Activated CD8-positive, alpha-beta memory T cell treated with anti-CD3 and anti-CD28 coated beads for 48 hours (primary cell): ENCODE results near the gene F2RL2.

Source experiments
- DNase-seq, 3 experiments: peaks; one replicate each; pipeline ENCODE4 v3.0.0-alpha.2; 2020; ENCODE audit warnings: low read depth in 2 of 3, low spot score in 2 of 3

Gene F2RL2

GRCh38 chr5:76622973-76623596 lies at the start of gene F2RL2:
F2RL2 (minus strand) TSS chr5:76623403; CDS start chr5:76623230, 173 bp downstream.
- DNase-seq: no peak

GRCh38 chr5:76672242-76672641 lies 49.0 kb upstream of the F2RL2 start:
- DNase-seq: no peak

- DNase-seq: no peak
These were observed 47.3 kb upstream of the F2RL2 start for GRCh38 chr5:76670508-76670907.

- no peak for DNase-seq
These were observed 46.0 kb upstream of the F2RL2 start for GRCh38 chr5:76669245-76669644.

- no peak for DNase-seq
These were observed 44.3 kb upstream of the F2RL2 start for GRCh38 chr5:76667495-76667894.

- no peak for DNase-seq
These were observed 40.9 kb upstream of the F2RL2 start for GRCh38 chr5:76664079-76664478.

- no peak for DNase-seq
These were observed 40.4 kb upstream of the F2RL2 start for GRCh38 chr5:76663573-76663972.

GRCh38 chr5:76662521-76662920 lies 39.3 kb upstream of the F2RL2 start:
- DNase-seq: no peak

GRCh38 chr5:76660360-76660759 lies 37.2 kb upstream of the F2RL2 start:
- DNase-seq: no peak

- DNase-seq: no peak
These were observed 34.6 kb upstream of the F2RL2 start for GRCh38 chr5:76657683-76658311.

- DNase-seq: no peak
These were observed 33.9 kb upstream of the F2RL2 start for GRCh38 chr5:76657091-76657490.

GRCh38 chr5:76652809-76653414 lies 29.7 kb upstream of the F2RL2 start:
- DNase-seq: no peak

GRCh38 chr5:76649140-76649539 lies 25.9 kb upstream of the F2RL2 start:
- DNase-seq: no peak

GRCh38 chr5:76643371-76643770 lies 20.2 kb upstream of the F2RL2 start:
- no peak for DNase-seq

GRCh38 chr5:76642390-76643040 lies 19.3 kb upstream of the F2RL2 start:
- no peak for DNase-seq

- peak in 2 of 3 experiments; percentile 19 to 39 for DNase-seq
These were observed 18.4 kb upstream of the F2RL2 start for GRCh38 chr5:76641514-76642120.

GRCh38 chr5:76638479-76638878 lies 15.3 kb upstream of the F2RL2 start:
- no peak for DNase-seq

- DNase-seq: no peak
These were observed 14.3 kb upstream of the F2RL2 start for GRCh38 chr5:76637490-76637889.

GRCh38 chr5:76634661-76635060 lies 11.5 kb upstream of the F2RL2 start:
- DNase-seq: no peak

GRCh38 chr5:76626738-76627137 lies 3.5 kb upstream of the F2RL2 start:
- DNase-seq: no peak

GRCh38 chr5:76625087-76625815 lies 2.0 kb upstream of the F2RL2 start:
- no peak for DNase-seq
